Measurements from ENCODE around the gene SLC35F4. TPM values are rescaled to one million over a fixed set of nuclear protein-coding genes. Genes with fewer than 3 reads are reported as not detected.

SLC35F4 gene
- total and polyA plus RNA-seq, 3 experiments from 2014 or later = not detected

DNA sequence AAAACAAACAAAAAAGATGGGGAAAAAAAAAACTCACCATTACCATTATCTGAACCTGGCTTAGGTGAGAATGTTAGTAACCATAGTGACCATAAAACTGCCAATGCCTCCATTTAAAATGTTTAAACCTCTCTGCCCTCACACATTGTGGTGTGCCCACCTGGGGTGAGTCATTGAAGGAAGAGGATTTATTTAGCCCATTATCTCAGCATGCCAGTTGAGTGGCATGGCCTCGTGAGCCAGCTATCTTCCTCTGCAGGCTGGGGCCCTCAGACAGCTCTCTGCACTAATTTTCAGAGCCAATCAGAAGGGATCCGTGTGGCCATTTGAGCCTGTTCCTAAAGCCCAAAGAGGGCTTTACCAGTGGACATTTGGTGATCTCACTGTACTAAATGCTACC is 290.4 kb downstream of the SLC35F4 start:
- H3K9me3 ChIP-seq (ENCODE audit: low read length) = no peaks in the 10 kb centered on the region
- H3K27me3 ChIP-seq (ENCODE audit: insufficient read depth, low read length, poor library complexity, severe bottlenecking) = no peaks in the 10 kb centered on the region
- Mint-ChIP-seq H3K9me3 (peaks cover 0 to 6% (median 0%) of the 10 kb centered on the region in 5 donors), H3K27me3 (no peaks in the 10 kb centered on the region), H3K4me3 (no peak overlapping the region), H3K27ac (no peak overlapping the region), H3K36me3 (no peaks in the 10 kb centered on the region), H3K4me1 (no peaks in the 10 kb centered on the region)
- H3K27ac ChIP-seq (ENCODE audit: low read depth, low read length) = no peak overlapping the region
- ChIA-PET POLR2A (no interaction called here), CTCF (no interaction called here)
- H3K4me3 ChIP-seq (ENCODE audit: low read length) = no peak overlapping the region
- DNase-seq = no peak
- H3K36me3 ChIP-seq (ENCODE audit: insufficient read depth, low read length) = no peaks in the 10 kb centered on the region
- H3K4me1 ChIP-seq (ENCODE audit: insufficient read depth, low read length) = no peaks in the 10 kb centered on the region

DNA sequence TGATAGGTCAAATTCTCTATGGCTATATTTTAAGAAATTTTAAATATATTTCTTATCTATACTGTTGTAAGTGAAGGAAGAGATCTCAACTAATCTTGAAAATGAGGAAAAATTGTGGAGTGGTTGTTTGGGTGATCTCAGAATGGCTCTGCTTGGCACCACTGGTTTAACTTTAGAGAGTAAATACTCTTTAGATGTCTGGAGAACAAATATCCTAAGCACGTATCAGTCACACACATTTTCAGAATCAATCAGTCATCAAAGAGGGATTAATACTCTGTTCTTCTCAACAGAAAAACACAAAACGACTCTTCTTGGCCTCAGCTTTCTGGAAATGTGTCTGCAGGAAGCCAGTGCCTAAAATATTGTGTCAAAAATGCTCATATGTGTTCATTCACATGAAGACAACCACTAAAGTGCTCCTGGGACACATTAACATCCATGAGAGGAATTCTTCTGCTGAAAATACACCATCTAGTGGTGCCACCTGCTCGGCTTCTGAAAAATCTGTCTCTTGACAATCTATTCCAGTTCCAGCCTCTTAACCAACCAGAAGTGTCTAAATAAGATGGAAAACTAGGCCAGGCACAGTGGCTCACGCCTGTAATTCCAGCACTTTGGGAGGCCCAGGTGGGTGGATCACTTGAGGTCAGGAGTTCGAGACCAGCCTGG is 291.1 kb downstream of the SLC35F4 start:
- H3K4me1 Mint-ChIP-seq = no peaks in the 10 kb centered on the region
- no peak overlapping the region for H3K27ac ChIP-seq (ENCODE audit: low read depth, low read length)
- peaks cover 0 to 6% (median under 1%) of the 10 kb centered on the region in 5 donors for H3K9me3 Mint-ChIP-seq
- CTCF ChIA-PET = no interaction called here
- H3K4me3 Mint-ChIP-seq = no peak overlapping the region
- no peak overlapping the region for H3K4me3 ChIP-seq (ENCODE audit: low read length)
- no peaks in the 10 kb centered on the region for H3K36me3 ChIP-seq (ENCODE audit: insufficient read depth, low read length)
- H3K9me3 ChIP-seq (ENCODE audit: low read length) = no peaks in the 10 kb centered on the region
- H3K27me3 ChIP-seq (ENCODE audit: insufficient read depth, low read length, poor library complexity, severe bottlenecking) = no peaks in the 10 kb centered on the region
- POLR2A ChIA-PET = no interaction called here
- no peak overlapping the region for H3K27ac Mint-ChIP-seq
- DNase-seq = no peak
- no peaks in the 10 kb centered on the region for H3K4me1 ChIP-seq (ENCODE audit: insufficient read depth, low read length)
- no peaks in the 10 kb centered on the region for H3K27me3 Mint-ChIP-seq
- no peaks in the 10 kb centered on the region for H3K36me3 Mint-ChIP-seq

DNA sequence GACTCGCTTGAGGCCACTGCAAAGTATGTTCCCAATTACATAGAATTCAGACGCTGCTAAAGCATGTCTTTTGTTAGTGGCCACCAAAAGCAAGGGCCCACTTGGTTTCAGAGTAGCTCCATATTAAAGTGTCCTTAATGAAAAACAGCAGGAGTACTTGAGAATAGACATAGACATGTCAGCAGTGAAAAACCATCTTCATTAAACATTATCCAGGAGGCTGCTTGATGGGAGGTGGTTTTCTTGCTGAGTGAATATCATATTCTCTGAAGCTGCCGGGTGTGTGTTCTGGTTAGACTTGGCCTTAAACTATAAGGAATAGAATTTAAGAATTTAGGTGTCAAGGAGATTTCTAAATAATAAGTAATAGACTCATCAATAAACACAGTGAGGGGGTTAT is 292.7 kb downstream of the SLC35F4 start:
- ChIA-PET POLR2A (no interaction called here), CTCF (no interaction called here)
- no peaks in the 10 kb centered on the region for H3K9me3 ChIP-seq (ENCODE audit: low read length)
- Mint-ChIP-seq H3K4me1 (no peaks in the 10 kb centered on the region), H3K27me3 (no peaks in the 10 kb centered on the region), H3K36me3 (no peaks in the 10 kb centered on the region), H3K9me3 (peaks cover 0 to 4% (median 0%) of the 10 kb centered on the region in 5 donors), H3K4me3 (no peak overlapping the region), H3K27ac (no peak overlapping the region)
- H3K27me3 ChIP-seq (ENCODE audit: insufficient read depth, low read length, poor library complexity, severe bottlenecking) = no peaks in the 10 kb centered on the region
- H3K36me3 ChIP-seq (ENCODE audit: insufficient read depth, low read length) = no peaks in the 10 kb centered on the region
- no peaks in the 10 kb centered on the region for H3K4me1 ChIP-seq (ENCODE audit: insufficient read depth, low read length)
- DNase-seq = no peak
- no peak overlapping the region for H3K4me3 ChIP-seq (ENCODE audit: low read length)
- H3K27ac ChIP-seq (ENCODE audit: low read depth, low read length) = no peak overlapping the region

DNA sequence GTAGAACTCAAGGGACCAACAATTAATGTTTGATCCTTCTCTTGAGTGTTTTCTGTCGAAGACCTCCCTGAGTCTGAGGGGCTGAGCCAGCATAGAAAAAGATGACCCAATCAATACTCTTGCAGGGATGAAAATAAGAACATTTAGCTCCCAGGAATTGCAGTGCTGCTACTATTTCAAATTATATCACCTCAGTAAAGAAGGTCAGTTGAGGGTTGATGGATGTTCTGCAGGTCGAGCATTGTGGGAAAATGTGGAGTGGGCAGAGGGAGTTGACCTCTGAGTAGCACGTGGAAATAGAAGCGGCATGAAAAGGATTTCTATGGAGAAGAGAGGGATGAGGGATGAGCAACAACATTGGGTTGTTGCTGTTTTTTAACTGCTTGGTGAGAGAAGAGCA is 297.3 kb downstream of the SLC35F4 start:
- H3K4me1 ChIP-seq (ENCODE audit: insufficient read depth, low read length) = no peaks in the 10 kb centered on the region
- no peaks in the 10 kb centered on the region for H3K9me3 ChIP-seq (ENCODE audit: low read length)
- no peak overlapping the region for H3K4me3 Mint-ChIP-seq
- ChIA-PET CTCF (no interaction called here), POLR2A (no interaction called here)
- no peaks in the 10 kb centered on the region for H3K36me3 ChIP-seq (ENCODE audit: insufficient read depth, low read length)
- no peak overlapping the region for H3K27ac ChIP-seq (ENCODE audit: low read depth, low read length)
- H3K27me3 ChIP-seq (ENCODE audit: insufficient read depth, low read length, poor library complexity, severe bottlenecking) = no peaks in the 10 kb centered on the region
- no peaks in the 10 kb centered on the region for H3K4me1 Mint-ChIP-seq
- H3K27me3 Mint-ChIP-seq = no peaks in the 10 kb centered on the region
- no peak overlapping the region for H3K4me3 ChIP-seq (ENCODE audit: low read length)
- peaks cover 0 to 6% (median 2%) of the 10 kb centered on the region in 5 donors for H3K9me3 Mint-ChIP-seq
- no peak for DNase-seq
- no peak overlapping the region for H3K27ac Mint-ChIP-seq
- no peaks in the 10 kb centered on the region for H3K36me3 Mint-ChIP-seq

DNA sequence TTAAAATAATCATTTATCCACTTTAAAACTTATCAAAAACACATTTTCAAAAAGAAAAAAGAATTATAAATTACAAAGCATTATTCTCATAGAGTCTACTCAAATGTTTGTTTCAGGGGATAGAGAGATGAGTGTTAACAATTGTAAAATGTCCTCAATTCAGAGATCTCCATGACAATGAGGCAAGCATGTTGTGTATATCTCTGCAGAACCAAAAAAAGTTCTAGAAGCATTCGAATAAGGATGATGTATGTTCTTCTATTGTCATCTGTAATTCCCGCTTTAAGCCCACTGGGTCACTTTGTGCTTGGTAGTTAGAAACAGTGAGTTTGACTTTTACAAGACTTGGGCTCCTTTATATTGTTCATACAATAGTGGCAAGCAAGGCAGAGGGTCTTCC is 298.7 kb downstream of the SLC35F4 start:
- Histone ChIP-seq H3K4me1 (ENCODE audit: insufficient read depth, low read length) (no peaks in the 10 kb centered on the region), H3K9me3 (ENCODE audit: low read length) (no peaks in the 10 kb centered on the region), H3K27ac (ENCODE audit: low read depth, low read length) (no peak overlapping the region), H3K27me3 (ENCODE audit: insufficient read depth, low read length, poor library complexity, severe bottlenecking) (no peaks in the 10 kb centered on the region), H3K4me3 (ENCODE audit: low read length) (no peak overlapping the region), H3K36me3 (ENCODE audit: insufficient read depth, low read length) (no peaks in the 10 kb centered on the region)
- CTCF ChIA-PET = no interaction called here
- DNase-seq = no peak
- no peak overlapping the region for H3K4me3 Mint-ChIP-seq
- H3K4me1 Mint-ChIP-seq = no peaks in the 10 kb centered on the region
- H3K27me3 Mint-ChIP-seq = no peaks in the 10 kb centered on the region
- H3K9me3 Mint-ChIP-seq = peaks cover 0 to 7% (median 2%) of the 10 kb centered on the region in 5 donors
- no peak overlapping the region for H3K27ac Mint-ChIP-seq
- H3K36me3 Mint-ChIP-seq = no peaks in the 10 kb centered on the region
- POLR2A ChIA-PET = no interaction called here

DNA sequence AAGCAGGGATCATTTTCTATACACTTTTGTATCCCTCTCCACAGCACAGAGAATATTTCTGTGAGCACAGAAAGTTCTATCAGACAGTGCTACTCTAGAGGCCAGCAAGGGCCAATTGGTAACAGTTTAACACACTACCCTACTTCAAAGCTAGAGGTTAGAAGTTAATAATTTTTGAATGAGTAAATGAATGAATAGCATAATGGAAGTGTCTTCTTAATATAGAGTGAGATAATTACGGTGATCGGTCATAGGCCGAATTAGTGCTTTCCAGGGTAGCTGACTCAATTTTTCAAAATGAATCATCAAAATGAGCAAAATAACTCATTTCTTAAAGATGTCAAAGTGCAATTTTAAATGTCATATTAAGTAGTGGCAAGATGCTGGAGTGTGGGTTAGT is 305.2 kb downstream of the SLC35F4 start:
- Mint-ChIP-seq H3K4me1 (no peaks in the 10 kb centered on the region), H3K4me3 (no peak overlapping the region), H3K9me3 (peaks cover 0 to 9% (median 3%) of the 10 kb centered on the region in 5 donors), H3K27me3 (no peaks in the 10 kb centered on the region), H3K27ac (no peak overlapping the region), H3K36me3 (no peaks in the 10 kb centered on the region)
- H3K27me3 ChIP-seq (ENCODE audit: insufficient read depth, low read length, poor library complexity, severe bottlenecking) = no peaks in the 10 kb centered on the region
- no peak for DNase-seq
- no peaks in the 10 kb centered on the region for H3K36me3 ChIP-seq (ENCODE audit: insufficient read depth, low read length)
- POLR2A ChIA-PET = no interaction called here
- H3K4me3 ChIP-seq (ENCODE audit: low read length) = no peak overlapping the region
- no peak overlapping the region for H3K27ac ChIP-seq (ENCODE audit: low read depth, low read length)
- CTCF ChIA-PET = no interaction called here
- no peaks in the 10 kb centered on the region for H3K9me3 ChIP-seq (ENCODE audit: low read length)
- H3K4me1 ChIP-seq (ENCODE audit: insufficient read depth, low read length) = no peaks in the 10 kb centered on the region

DNA sequence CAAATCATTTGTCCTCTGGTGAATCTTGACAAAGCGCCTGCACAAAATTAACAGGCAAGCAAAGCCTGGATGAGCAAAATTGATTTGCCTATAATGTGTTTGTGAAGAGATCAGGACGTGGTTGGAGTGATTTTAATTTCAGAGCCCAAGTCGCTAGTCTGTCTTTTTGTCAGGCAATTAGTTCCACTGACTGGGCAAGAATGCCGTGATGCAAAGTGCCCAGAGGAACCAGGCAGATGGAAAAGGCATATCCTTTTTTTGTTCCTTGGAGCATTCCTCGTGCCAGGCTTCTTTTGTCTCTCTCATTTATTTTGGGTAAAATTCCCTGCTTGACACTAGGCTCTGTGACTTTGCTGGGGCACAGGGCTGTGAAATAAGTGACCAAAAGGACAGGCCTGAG is 306.3 kb downstream of the SLC35F4 start:
- Histone ChIP-seq H3K27me3 (ENCODE audit: insufficient read depth, low read length, poor library complexity, severe bottlenecking) (no peaks in the 10 kb centered on the region), H3K36me3 (ENCODE audit: insufficient read depth, low read length) (no peaks in the 10 kb centered on the region), H3K9me3 (ENCODE audit: low read length) (no peaks in the 10 kb centered on the region), H3K4me1 (ENCODE audit: insufficient read depth, low read length) (no peaks in the 10 kb centered on the region), H3K27ac (ENCODE audit: low read depth, low read length) (no peak overlapping the region), H3K4me3 (ENCODE audit: low read length) (no peak overlapping the region)
- no peak overlapping the region for H3K27ac Mint-ChIP-seq
- ChIA-PET CTCF (no interaction called here), POLR2A (no interaction called here)
- DNase-seq = no peak
- H3K4me1 Mint-ChIP-seq = no peaks in the 10 kb centered on the region
- peaks cover 0 to 17% (median 5%) of the 10 kb centered on the region in 5 donors for H3K9me3 Mint-ChIP-seq
- no peaks in the 10 kb centered on the region for H3K27me3 Mint-ChIP-seq
- H3K36me3 Mint-ChIP-seq = no peaks in the 10 kb centered on the region
- H3K4me3 Mint-ChIP-seq = no peak overlapping the region

DNA sequence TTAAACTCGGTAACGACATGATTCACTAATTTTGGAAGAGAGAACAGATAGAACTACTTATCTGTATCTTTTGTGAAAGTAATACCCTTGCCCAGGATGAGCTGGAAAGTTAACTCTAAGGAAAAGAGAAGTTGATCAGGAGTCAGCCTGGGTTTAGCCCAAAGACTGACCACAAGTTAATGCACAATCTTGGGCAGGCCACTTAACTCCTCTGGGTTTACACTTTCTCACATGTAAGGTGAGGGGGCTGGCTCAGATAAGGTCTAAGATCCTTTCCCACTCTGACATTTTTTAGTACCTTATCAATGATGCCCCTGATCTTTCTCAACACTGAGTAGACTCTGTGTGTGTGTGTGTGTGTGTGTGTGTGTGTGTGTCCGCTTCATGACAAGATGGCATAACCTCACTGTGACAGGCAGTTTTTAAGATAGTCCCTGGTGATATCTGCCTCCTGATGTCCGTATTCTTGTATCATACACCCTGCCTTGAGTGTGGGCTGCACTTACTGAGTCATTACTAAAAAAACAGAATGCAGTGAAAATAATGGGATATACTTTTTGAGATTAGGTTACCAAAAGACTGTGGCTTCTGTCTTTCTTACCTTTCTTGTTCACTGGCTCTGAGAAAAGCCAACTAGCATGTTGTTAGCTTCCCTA is 316.0 kb downstream of the SLC35F4 start:
- DNase-seq = no peak
- no peaks in the 10 kb centered on the region for H3K4me1 Mint-ChIP-seq
- Histone ChIP-seq H3K36me3 (ENCODE audit: insufficient read depth, low read length) (no peaks in the 10 kb centered on the region), H3K9me3 (ENCODE audit: low read length) (no peaks in the 10 kb centered on the region), H3K27ac (ENCODE audit: low read depth, low read length) (no peak overlapping the region), H3K4me1 (ENCODE audit: insufficient read depth, low read length) (no peaks in the 10 kb centered on the region), H3K4me3 (ENCODE audit: low read length) (no peak overlapping the region), H3K27me3 (ENCODE audit: insufficient read depth, low read length, poor library complexity, severe bottlenecking) (no peaks in the 10 kb centered on the region)
- CTCF ChIA-PET = no interaction called here
- no peak overlapping the region for H3K4me3 Mint-ChIP-seq
- peaks cover 0 to 1% of the 10 kb centered on the region in 2 donors for H3K27me3 Mint-ChIP-seq
- POLR2A ChIA-PET = no interaction called here
- peaks cover 5 to 60% (median 28%) of the 10 kb centered on the region in 5 donors for H3K9me3 Mint-ChIP-seq
- H3K36me3 Mint-ChIP-seq = peaks cover 0 to 8% (median 1%) of the 10 kb centered on the region in 3 donors
- H3K27ac Mint-ChIP-seq = no peak overlapping the region
